MG63 (cell line): ENCODE measurements around the gene SNX2. TPM values are rescaled to one million over a fixed set of nuclear protein-coding genes. Genes with fewer than 3 reads are reported as not detected.
"Not testable (repeated sequence)": the region's sequence is repeated elsewhere in the genome, so short reads cannot be mapped to it uniquely, and the experiment has no call there.

Experiments used
- DNase-seq: peaks from one replicate; pipeline ENCODE4 v3.0.0-alpha.2; 2020
- H3K27me3 ChIP-seq: fragments of 250-450 bp; sonication (Bioruptor Pico); 2 replicates; pipeline ENCODE4 v1.5.1; 2020; ENCODE audit warnings: mild to moderate bottlenecking, moderate library complexity
- H3K36me3 ChIP-seq: fragments of 250-450 bp; sonication (Bioruptor Pico); 2 replicates; pipeline ENCODE4 v1.5.1; 2020; ENCODE audit warnings: mild to moderate bottlenecking, moderate library complexity
- H3K4me3 ChIP-seq: fragments of 250-450 bp; sonication (Bioruptor Pico); 2 replicates; pipeline ENCODE4 v1.5.1; 2020; ENCODE audit warnings: mild to moderate bottlenecking, moderate library complexity
- H3K9me3 ChIP-seq: fragments of 250-450 bp; sonication (Bioruptor Pico); 2 replicates; pipeline ENCODE4 v1.5.1; 2020; ENCODE audit warnings: mild to moderate bottlenecking, moderate library complexity
- total RNA-seq: library from RNA; depleted of rRNA; stranded (reverse); fragments of >200 nt; shearing (Covaris generic); gene quantifications from 2 replicates; pipeline ENCODE4 v1.2.3, GENCODE V29; 2014; ENCODE audit warnings: low replicate concordance

The SNX2 gene
- total RNA-seq, 1 experiment from 2014 or later: 61.7 TPM

- Histone ChIP-seq H3K27me3 (no peaks in the 10 kb centered on the region), H3K9me3 (no peaks in the 10 kb centered on the region), H3K4me3 (no peak overlapping the region), H3K36me3 (no peaks in the 10 kb centered on the region)
- DNase-seq: no peak
Measured at GRCh38 chr5:122759241-122760070, 15.4 kb upstream of the SNX2 start.

GRCh38 chr5:122760236-122760635 lies 14.6 kb upstream of the SNX2 start:
- no peak for DNase-seq

DNA sequence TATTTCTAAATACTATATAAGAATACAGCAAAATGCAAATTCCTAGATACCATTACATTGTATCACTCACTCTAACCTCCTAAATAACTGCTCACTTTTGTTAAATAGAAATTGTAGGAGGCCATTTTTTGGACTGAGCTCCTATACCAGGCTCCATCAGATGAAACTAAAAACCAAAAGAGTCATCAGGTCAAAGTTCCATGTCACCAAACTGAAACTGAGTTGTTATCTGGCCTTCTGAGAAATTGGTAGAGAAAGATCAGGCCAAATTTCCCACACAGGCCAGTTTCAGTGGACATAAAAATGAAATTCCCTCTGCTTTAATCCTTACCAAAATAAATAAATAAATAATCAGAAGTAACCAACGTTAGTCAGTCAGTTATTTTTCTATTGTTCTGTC lies 13.8 kb upstream of the SNX2 start:
- no peaks in the 10 kb centered on the region for H3K27me3 ChIP-seq
- no peaks in the 10 kb centered on the region for H3K36me3 ChIP-seq
- H3K9me3 ChIP-seq: no peaks in the 10 kb centered on the region
- no peak for DNase-seq
- H3K4me3 ChIP-seq: no peak overlapping the region

More at GRCh38 chr5:122760236-122760635, 14.6 kb upstream of the SNX2 start:
- no peaks in the 10 kb centered on the region for H3K27me3 ChIP-seq
- no peak overlapping the region for H3K4me3 ChIP-seq
- H3K9me3 ChIP-seq: no peaks in the 10 kb centered on the region
- no peaks in the 10 kb centered on the region for H3K36me3 ChIP-seq

DNA sequence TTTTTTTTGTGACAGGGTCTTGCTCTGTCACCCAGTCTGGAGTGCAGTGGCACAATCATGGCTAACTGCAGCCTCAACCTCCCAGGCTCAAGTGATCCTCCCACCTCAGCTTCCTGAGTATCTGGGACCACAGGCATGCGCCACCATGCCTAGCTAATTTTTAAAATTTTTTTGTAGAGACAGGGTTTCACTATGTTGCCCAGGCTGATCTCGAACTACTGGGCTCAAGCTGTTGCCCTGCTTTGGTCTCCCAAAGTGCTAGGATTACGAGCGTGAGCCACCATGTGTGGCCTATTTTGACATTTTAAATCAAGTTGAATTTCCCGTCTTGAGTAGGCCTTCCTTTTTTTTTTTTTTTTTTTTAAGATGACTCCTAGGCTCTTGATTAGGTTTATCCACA lies 13.0 kb upstream of the SNX2 start:
- not testable (repeated sequence) for H3K9me3 ChIP-seq, H3K36me3 ChIP-seq, H3K4me3 ChIP-seq, H3K27me3 ChIP-seq, DNase-seq

- no peak for DNase-seq
- no peaks in the 10 kb centered on the region for H3K36me3 ChIP-seq
- H3K9me3 ChIP-seq: no peaks in the 10 kb centered on the region
- H3K4me3 ChIP-seq: no peak overlapping the region
- H3K27me3 ChIP-seq: no peaks in the 10 kb centered on the region
Measured at GRCh38 chr5:122766130-122766529, 8.8 kb upstream of the SNX2 start.

GRCh38 chr5:122770477-122770876 lies 4.4 kb upstream of the SNX2 start:
- DNase-seq: no peak
- no peaks in the 10 kb centered on the region for H3K36me3 ChIP-seq
- no peak overlapping the region for H3K4me3 ChIP-seq
- H3K9me3 ChIP-seq: no peaks in the 10 kb centered on the region
- H3K27me3 ChIP-seq: no peaks in the 10 kb centered on the region

- no peak for DNase-seq
- Histone ChIP-seq H3K9me3 (no peaks in the 10 kb centered on the region), H3K36me3 (no peaks in the 10 kb centered on the region), H3K4me3 (no peak overlapping the region), H3K27me3 (no peaks in the 10 kb centered on the region)
Measured at GRCh38 chr5:122772446-122772845, 2.4 kb upstream of the SNX2 start.

DNA sequence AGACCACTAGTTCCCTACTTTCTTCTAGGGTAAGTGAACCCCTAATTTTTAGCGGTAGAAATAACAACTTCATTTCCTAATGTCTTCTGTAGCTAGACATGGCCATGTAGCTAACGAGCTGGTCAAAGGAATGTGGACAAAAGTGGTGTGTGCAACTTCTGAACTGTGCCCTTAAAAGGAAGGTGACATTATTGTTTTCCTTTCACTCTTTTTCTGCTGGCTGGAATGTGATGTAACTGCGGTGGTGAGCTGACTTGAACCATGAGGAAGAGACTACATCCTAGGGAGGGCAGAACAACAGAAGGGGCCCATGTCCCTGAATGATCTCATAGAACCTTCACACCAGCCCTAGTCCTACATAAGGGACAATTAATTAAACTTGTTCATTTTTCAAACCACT lies 1.3 kb upstream of the SNX2 start:
- Histone ChIP-seq H3K36me3 (no peaks in the 10 kb centered on the region; the same call in 1 of the 2 replicates), H3K27me3 (no peaks in the 10 kb centered on the region), H3K9me3 (no peaks in the 10 kb centered on the region), H3K4me3 (no peak overlapping the region)
- DNase-seq: no peak

DNA sequence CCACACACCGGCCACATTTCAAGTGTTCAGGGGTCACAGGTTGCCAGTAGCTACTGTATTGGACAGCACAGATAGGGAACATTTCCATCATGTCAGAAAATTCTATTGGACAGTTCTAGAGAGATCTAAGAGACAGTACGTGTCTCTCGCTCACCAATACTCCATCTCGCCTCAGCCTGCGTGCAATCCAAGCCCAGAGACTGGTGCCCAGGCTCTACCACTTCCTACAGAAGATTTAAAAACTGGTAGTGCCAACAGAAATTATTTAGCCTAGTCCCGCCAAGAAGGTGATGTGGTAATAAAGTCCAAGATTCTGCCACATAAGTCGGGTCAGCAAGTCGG lies 390 bp upstream of the SNX2 start:
- no peak for DNase-seq
- Histone ChIP-seq H3K36me3 (no peaks in the 10 kb centered on the region; the same call in 1 of the 2 replicates), H3K27me3 (no peaks in the 10 kb centered on the region), H3K4me3 (peak overlapping the region; percentile 93), H3K9me3 (no peaks in the 10 kb centered on the region)

DNA sequence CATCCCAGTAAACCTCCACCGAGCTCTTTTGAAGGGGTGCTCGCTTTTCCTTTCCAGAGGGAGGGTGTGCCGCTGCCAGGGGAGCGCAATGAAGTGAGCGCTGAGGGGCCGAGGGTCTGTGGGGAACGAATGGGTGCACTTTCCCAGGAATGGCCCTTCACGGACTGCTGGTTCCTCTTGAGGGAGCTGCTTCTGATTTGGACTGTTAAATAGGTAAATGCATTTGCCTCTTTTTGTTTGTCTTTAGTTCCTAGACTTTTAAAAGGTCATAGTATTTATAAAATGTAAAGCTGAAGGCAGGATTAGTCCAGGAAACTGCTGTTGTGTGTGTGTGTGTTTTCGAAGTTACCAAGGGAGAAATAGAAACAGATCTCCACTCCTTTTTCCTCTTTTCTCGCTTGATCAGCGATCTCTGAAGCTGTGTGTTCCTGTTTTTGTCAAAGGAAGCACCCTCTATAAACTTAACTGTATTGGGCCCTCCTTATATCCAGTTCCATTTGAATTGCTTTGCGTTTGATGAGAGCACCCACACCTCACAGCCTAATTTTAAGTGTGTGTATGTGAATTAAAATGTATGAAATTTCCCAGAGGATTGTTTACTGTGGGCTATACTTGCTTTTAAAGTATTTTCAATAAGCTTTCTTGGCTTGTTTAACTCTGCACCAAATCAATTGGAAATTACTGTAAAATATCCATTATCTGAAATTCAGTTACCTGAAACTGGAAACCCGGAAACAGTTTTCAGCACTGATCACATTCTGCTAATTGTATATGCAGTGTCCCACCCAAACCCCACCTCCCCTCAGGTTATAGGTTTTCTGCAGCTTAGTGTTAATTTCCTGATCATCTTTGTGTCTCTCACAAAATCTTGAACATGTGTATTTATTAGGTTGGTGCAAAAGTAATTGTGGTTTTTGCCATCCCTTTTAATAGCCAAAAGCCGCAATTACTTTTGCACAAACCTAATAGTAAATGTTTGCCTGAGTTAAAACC lies 966 bp downstream of the SNX2 start:
- H3K27me3 ChIP-seq: no peaks in the 10 kb centered on the region
- DNase-seq: no peak
- H3K4me3 ChIP-seq: peak overlapping the region; percentile 93
- no peaks in the 10 kb centered on the region for H3K9me3 ChIP-seq
- H3K36me3 ChIP-seq: no peaks in the 10 kb centered on the region; the same call in 1 of the 2 replicates

DNA sequence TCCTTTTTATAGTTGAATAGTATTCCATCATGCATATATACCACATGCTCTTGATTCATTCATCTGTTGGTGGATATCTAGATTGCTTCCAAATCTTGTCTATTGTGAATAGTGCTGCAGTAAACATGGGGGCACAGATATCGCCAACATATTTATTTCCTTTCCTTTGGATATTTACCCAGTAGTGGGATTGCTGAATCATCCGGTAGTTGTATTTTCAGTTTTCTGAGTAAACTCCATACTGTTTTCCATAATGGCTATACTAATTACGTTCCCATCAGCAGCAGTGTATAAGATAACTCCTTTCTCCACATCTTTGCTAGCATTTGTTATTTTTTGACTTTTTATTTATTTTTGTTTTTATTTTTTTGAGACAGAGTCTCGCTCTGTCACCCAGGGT lies 3.3 kb downstream of the SNX2 start:
- no peak overlapping the region for H3K4me3 ChIP-seq
- peaks cover 3% of the 10 kb centered on the region; the same call in 1 of the 2 replicates for H3K9me3 ChIP-seq
- DNase-seq: no peak
- H3K36me3 ChIP-seq: no peaks in the 10 kb centered on the region; the same call in 1 of the 2 replicates
- H3K27me3 ChIP-seq: no peaks in the 10 kb centered on the region

- Histone ChIP-seq H3K36me3 (no peaks in the 10 kb centered on the region; the same call in 1 of the 2 replicates), H3K4me3 (no peak overlapping the region), H3K9me3 (peaks cover 3% of the 10 kb centered on the region; the same call in 1 of the 2 replicates), H3K27me3 (no peaks in the 10 kb centered on the region)
- no peak for DNase-seq
Measured at GRCh38 chr5:122779451-122779850, 4.6 kb downstream of the SNX2 start.

DNA sequence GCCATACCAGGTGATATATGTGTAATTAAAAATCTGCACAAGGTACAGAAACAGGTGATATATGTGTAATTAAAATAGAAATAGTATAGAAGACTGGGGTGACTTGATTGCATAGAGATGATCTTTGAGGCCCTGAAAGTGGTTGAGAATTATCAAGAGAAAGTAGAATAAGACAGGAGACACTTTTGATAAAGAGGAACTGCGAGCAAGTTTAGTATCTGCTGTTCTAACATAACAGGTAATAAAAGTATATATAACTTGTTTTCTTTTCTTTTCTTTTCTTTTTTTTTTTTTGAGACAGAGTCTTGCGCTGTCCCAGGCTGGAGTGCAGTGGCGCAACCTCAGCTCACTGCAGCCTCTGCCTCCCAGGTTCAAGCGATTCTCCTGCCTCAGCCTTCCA lies 5.4 kb downstream of the SNX2 start:
- Histone ChIP-seq H3K4me3 (no peak overlapping the region), H3K9me3 (peaks cover 5% of the 10 kb centered on the region), H3K36me3 (no peaks in the 10 kb centered on the region; the same call in 1 of the 2 replicates), H3K27me3 (no peaks in the 10 kb centered on the region)
- DNase-seq: no peak

- H3K9me3 ChIP-seq: peaks cover 9% of the 10 kb centered on the region
- H3K36me3 ChIP-seq: no peaks in the 10 kb centered on the region; the same call in 1 of the 2 replicates
- DNase-seq: no peak
- H3K27me3 ChIP-seq: no peaks in the 10 kb centered on the region
- H3K4me3 ChIP-seq: no peak overlapping the region
Measured at GRCh38 chr5:122781465-122781864, 6.6 kb downstream of the SNX2 start.

DNA sequence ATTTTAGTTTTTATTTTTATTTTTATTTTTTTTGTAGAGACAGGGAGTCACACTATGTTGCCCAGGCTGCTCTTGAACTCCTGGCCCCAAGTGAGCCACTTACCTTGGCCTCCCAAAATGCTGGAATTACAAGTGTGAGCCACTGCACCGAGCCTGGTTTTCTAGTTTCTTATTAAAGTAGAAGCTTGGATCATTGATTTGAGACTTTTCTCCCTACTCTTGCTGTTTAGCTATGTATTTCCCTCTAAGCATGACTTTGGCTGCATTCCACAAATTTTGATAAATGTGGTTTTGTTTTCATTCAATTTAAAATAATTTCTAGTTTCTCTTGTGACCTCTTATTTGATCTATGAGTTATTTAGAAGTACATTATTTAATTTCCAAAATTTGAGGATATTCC lies 10.4 kb downstream of the SNX2 start:
- Histone ChIP-seq H3K27me3 (no peaks in the 10 kb centered on the region), H3K36me3 (no peaks in the 10 kb centered on the region; the same call in 1 of the 2 replicates), H3K9me3 (peaks cover 9% of the 10 kb centered on the region), H3K4me3 (no peak overlapping the region)
- no peak for DNase-seq

GRCh38 chr5:122788371-122788770 lies 13.5 kb downstream of the SNX2 start:
- Histone ChIP-seq H3K4me3 (no peak overlapping the region), H3K27me3 (no peaks in the 10 kb centered on the region), H3K9me3 (peaks cover 6% of the 10 kb centered on the region), H3K36me3 (no peaks in the 10 kb centered on the region; the same call in 1 of the 2 replicates)
- DNase-seq: no peak

DNA sequence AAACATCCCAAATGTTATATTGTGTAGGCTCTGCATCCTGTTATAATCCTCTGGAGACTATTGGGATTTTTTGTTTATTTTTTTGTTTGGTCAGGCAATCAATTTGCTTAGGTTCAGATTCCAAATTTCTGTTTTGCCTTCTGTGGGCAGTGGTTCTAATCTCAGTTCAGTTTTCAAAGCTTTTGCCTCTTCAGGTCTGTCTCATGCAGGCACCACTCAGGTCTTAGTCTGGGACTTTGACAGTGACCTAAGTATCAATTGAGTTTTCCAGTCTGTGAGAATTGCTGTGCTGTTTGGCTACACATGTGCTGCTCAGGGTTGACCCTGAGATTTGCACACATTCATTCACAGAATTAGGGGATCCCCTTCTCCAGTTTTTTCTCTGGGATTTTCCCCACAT lies 14.1 kb downstream of the SNX2 start:
- no peaks in the 10 kb centered on the region for H3K27me3 ChIP-seq
- peaks cover 6% of the 10 kb centered on the region for H3K9me3 ChIP-seq
- H3K4me3 ChIP-seq: no peak overlapping the region
- H3K36me3 ChIP-seq: no peaks in the 10 kb centered on the region; the same call in 1 of the 2 replicates
- DNase-seq: no peak
